ENCODE results near the gene TPP1.

TPP1 gene

GRCh38 chr11:6611092-6611962, 7.9 kb downstream of the TPP1 start:
- no peak for DNase-seq

- DNase-seq = no peak
These were observed 8.6 kb downstream of the TPP1 start for GRCh38 chr11:6610591-6610990.

- DNase-seq = no peak
These were observed 9.7 kb downstream of the TPP1 start for GRCh38 chr11:6609502-6610015.

GRCh38 chr11:6608726-6609501, 10.3 kb downstream of the TPP1 start:
- DNase-seq = no peak

GRCh38 chr11:6608011-6608410, 11.2 kb downstream of the TPP1 start:
- no peak for DNase-seq

GRCh38 chr11:6607190-6607795, 11.9 kb downstream of the TPP1 start:
- DNase-seq = no peak

GRCh38 chr11:6606471-6607189, 12.6 kb downstream of the TPP1 start:
- peak; percentile 71 for DNase-seq

GRCh38 chr11:6604790-6605189, 14.4 kb downstream of the TPP1 start:
- no peak for DNase-seq

- DNase-seq = peak; percentile 70
These were observed 15.1 kb downstream of the TPP1 start for GRCh38 chr11:6604081-6604626.

GRCh38 chr11:6603287-6604080, 15.7 kb downstream of the TPP1 start, which contains the start of the genes ILK and RRP8:
Gene ILK, plus strand, starts transcription at chr11:6603774. Its CDS starts 498 bp downstream, at chr11:6604272.
Gene RRP8, minus strand, starts transcription at chr11:6603616. Its CDS starts 114 bp downstream, at chr11:6603502.
- DNase-seq = peak; percentile 94

GRCh38 chr11:6602096-6602940, 16.9 kb downstream of the TPP1 start:
- DNase-seq = no peak

- DNase-seq = no peak
These were observed 18.2 kb downstream of the TPP1 start for GRCh38 chr11:6601041-6601461.

GRCh38 chr11:6599881-6600390, 19.3 kb downstream of the TPP1 start:
- DNase-seq = no peak

GRCh38 chr11:6599449-6599848, 19.8 kb downstream of the TPP1 start:
- no peak for DNase-seq

- DNase-seq = no peak
These were observed 20.7 kb downstream of the TPP1 start for GRCh38 chr11:6598555-6598954.

- no peak for DNase-seq
These were observed 22.9 kb downstream of the TPP1 start for GRCh38 chr11:6596239-6596877.

- no peak for DNase-seq
These were observed 25.0 kb downstream of the TPP1 start for GRCh38 chr11:6594142-6594768.

GRCh38 chr11:6588018-6588417, 31.2 kb downstream of the TPP1 start:
- DNase-seq = no peak

GRCh38 chr11:6587360-6587953, 31.8 kb downstream of the TPP1 start:
- DNase-seq = no peak

Measured in CD4-positive, alpha-beta T cell treated with Interleukin-21 for 1 hour (primary cell).